Smooth muscle cell (in vitro differentiated cells): ENCODE results near the gene CFAP100. TPM values are rescaled to one million over a fixed set of nuclear protein-coding genes. Genes with fewer than 3 reads are reported as not detected.

Experiments used
- DNase-seq: peaks from one replicate; lab custom pipeline; 2025; ENCODE audit not compliant: unreplicated experiment; lab: John Stamatoyannopoulos, UW
- H2AFZ ChIP-seq: fragments of 200-600 bp; sonication (generic); 2 replicates; pipeline ENCODE4 v1.6.0; 2016; ENCODE audit warnings: antibody characterized with exemption, low read depth, mild to moderate bottlenecking
- H3F3A ChIP-seq: fragments of 200-600 bp; sonication (generic); 2 replicates; pipeline ENCODE4 v1.6.0; 2017; ENCODE audit warnings: antibody characterized with exemption, low read depth
- H3K27ac ChIP-seq: fragments of 200-600 bp; sonication (generic); 2 replicates; pipeline ENCODE4 v1.5.1; 2016; ENCODE audit warnings: low read depth, mild to moderate bottlenecking
- H3K27me3 ChIP-seq: fragments of 200-600 bp; sonication (generic); 2 replicates; pipeline ENCODE4 v1.6.1; 2016; ENCODE audit warnings: low read depth, mild to moderate bottlenecking
- H3K36me3 ChIP-seq: fragments of 200-600 bp; sonication (generic); 2 replicates; pipeline ENCODE4 v1.5.1; 2016; ENCODE audit warnings: low read depth
- H3K4me1 ChIP-seq: fragments of 200-600 bp; sonication (generic); 2 replicates; pipeline ENCODE4 v1.5.1; 2016; ENCODE audit warnings: low read depth
- H3K4me2 ChIP-seq: fragments of 200-600 bp; sonication (generic); 2 replicates; pipeline ENCODE4 v1.6.0; 2016; ENCODE audit warnings: mild to moderate bottlenecking
- H3K4me3 ChIP-seq: fragments of 200-600 bp; sonication (generic); 2 replicates; pipeline ENCODE4 v1.5.1; 2016; ENCODE audit warnings: mild to moderate bottlenecking
- H3K79me2 ChIP-seq: fragments of 200-600 bp; sonication (generic); 2 replicates; pipeline ENCODE4 v1.6.0; 2016; ENCODE audit warnings: low read depth, mild to moderate bottlenecking
- H3K9ac ChIP-seq: fragments of 200-600 bp; sonication (generic); 2 replicates; pipeline ENCODE4 v1.6.0; 2016; ENCODE audit warnings: low read depth
- H3K9me3 ChIP-seq: fragments of 200-600 bp; sonication (generic); replicated peaks from 2 replicates; pipeline ENCODE4 v1.5.1; 2016; ENCODE audit warnings: low read depth
- H4K20me1 ChIP-seq: fragments of 200-600 bp; sonication (generic); 2 replicates; pipeline ENCODE4 v1.6.0; 2016; ENCODE audit warnings: low read depth
- CTCF ChIP-seq: fragments of 200-600 bp; sonication (generic); IDR thresholded peaks from 2 replicates; pipeline ENCODE4 v1.5.1; 2017; ENCODE audit warnings: borderline replicate concordance, mild to moderate bottlenecking, antibody characterized with exemption; ENCODE audit not compliant: insufficient read depth, poor library complexity, severe bottlenecking
- WGBS: methylation state at CpG from one replicate; pipeline ENCODE4 v1.1.7; 2016; ENCODE audit warnings: low lambda C conversion rate; 5-methylcytosine and 5-hydroxymethylcytosine counted together
- polyA plus RNA-seq: library from polyadenylated mRNA; unstranded; fragments of >200 nt; fragmentation: Nextera tagmentation; extraction: Ambion mirVana; gene quantifications from 2 replicates; pipeline ENCODE4 v1.2.1, GENCODE V29; 2016
- total RNA-seq: library from RNA; depleted of rRNA; stranded (reverse); fragments of >200 nt; gene quantifications from 2 replicates; pipeline ENCODE4 v1.2.3, GENCODE V29; 2014

Gene CFAP100
- total and polyA plus RNA-seq, 2 experiments from 2014 or later, result not detected

- DNase-seq, result no peak
Measured at GRCh38 chr3:126377211-126377610, 17.5 kb upstream of the CFAP100 start.

GRCh38 chr3:126378341-126378751 lies 16.4 kb upstream of the CFAP100 start:
- Histone ChIP-seq H3K4me2 (no peak overlapping the region), H3K27me3 (no peaks in the 10 kb centered on the region), H3K9me3 (no peaks in the 10 kb centered on the region), H3F3A (no peaks in the 10 kb centered on the region), H3K9ac (no peak overlapping the region), H3K36me3 (no peaks in the 10 kb centered on the region), H3K79me2 (no peaks in the 10 kb centered on the region), H3K4me1 (no peaks in the 10 kb centered on the region), H3K4me3 (no peak overlapping the region), H2AFZ (no peak overlapping the region), H3K27ac (no peak overlapping the region), H4K20me1 (no peaks in the 10 kb centered on the region)
- no peak for DNase-seq
- TF ChIP-seq CTCF, result no peak
- 90% methylated on average over 6 of the region's 6 CpGs for WGBS

More at GRCh38 chr3:126377211-126377610, 17.5 kb upstream of the CFAP100 start:
- no peak overlapping the region for H2AFZ ChIP-seq
- H4K20me1 ChIP-seq, result no peaks in the 10 kb centered on the region
- no peaks in the 10 kb centered on the region for H3K27me3 ChIP-seq
- H3F3A ChIP-seq, result no peaks in the 10 kb centered on the region
- H3K36me3 ChIP-seq, result no peaks in the 10 kb centered on the region
- no peak overlapping the region for H3K27ac ChIP-seq
- WGBS, result 99% methylated on average over 3 of the region's 3 CpGs
- H3K79me2 ChIP-seq, result no peaks in the 10 kb centered on the region
- no peaks in the 10 kb centered on the region for H3K9me3 ChIP-seq
- H3K4me1 ChIP-seq, result no peaks in the 10 kb centered on the region
- no peak overlapping the region for H3K9ac ChIP-seq
- H3K4me3 ChIP-seq, result no peak overlapping the region
- H3K4me2 ChIP-seq, result no peak overlapping the region
- no peak for TF ChIP-seq CTCF

GRCh38 chr3:126380011-126380768 lies 14.5 kb upstream of the CFAP100 start:
- Histone ChIP-seq H4K20me1 (no peaks in the 10 kb centered on the region), H3K9ac (no peak overlapping the region), H3K9me3 (no peaks in the 10 kb centered on the region), H3K27ac (no peak overlapping the region), H3F3A (no peaks in the 10 kb centered on the region), H3K4me2 (no peak overlapping the region), H3K79me2 (no peaks in the 10 kb centered on the region), H3K4me3 (no peak overlapping the region), H3K4me1 (no peaks in the 10 kb centered on the region), H3K36me3 (no peaks in the 10 kb centered on the region), H2AFZ (no peak overlapping the region), H3K27me3 (no peaks in the 10 kb centered on the region)
- DNase-seq, result no peak
- WGBS, result 89% methylated on average over 16 of the region's 17 CpGs
- no peak for TF ChIP-seq CTCF

GRCh38 chr3:126381966-126382365 lies 12.7 kb upstream of the CFAP100 start:
- H3K27me3 ChIP-seq, result no peaks in the 10 kb centered on the region
- H3K9ac ChIP-seq, result no peak overlapping the region
- no peaks in the 10 kb centered on the region for H3K79me2 ChIP-seq
- H2AFZ ChIP-seq, result no peak overlapping the region
- no peak overlapping the region for H3K4me3 ChIP-seq
- H3K4me2 ChIP-seq, result no peak overlapping the region
- TF ChIP-seq CTCF, result no peak
- DNase-seq, result no peak
- no peaks in the 10 kb centered on the region for H3K9me3 ChIP-seq
- H3K4me1 ChIP-seq, result no peaks in the 10 kb centered on the region
- no peaks in the 10 kb centered on the region for H3K36me3 ChIP-seq
- 23% methylated on average over 2 of the region's 2 CpGs for WGBS
- no peaks in the 10 kb centered on the region for H3F3A ChIP-seq
- no peaks in the 10 kb centered on the region for H4K20me1 ChIP-seq
- H3K27ac ChIP-seq, result no peak overlapping the region
